WTC11 (cell line): ENCODE results near the gene CHAT.

ENCODE experiments used
- FOXJ3 ChIP-seq: sonication (generic); formaldehyde crosslinking; IDR thresholded peaks from 2 replicates; pipeline ENCODE4 v1.9.0; 2021; ENCODE audit warnings: missing genetic modification reagents, mild to moderate bottlenecking, borderline replicate concordance
- PRRX2 ChIP-seq: fragments of 250-450 bp; sonication (Bioruptor Pico); IDR thresholded peaks from 2 replicates; pipeline ENCODE4 v1.8.0; 2021; ENCODE audit warnings: mild to moderate bottlenecking
- USF1 ChIP-seq: sonication (generic); formaldehyde crosslinking; IDR thresholded peaks from 2 replicates; pipeline ENCODE4 v1.8.0; 2022; ENCODE audit warnings: mild to moderate bottlenecking, missing genetic modification reagents
- TF ChIP-seq, protein P1 (sequence below): fragments of 200-600 bp; IDR thresholded peaks from 2 replicates; pipeline ENCODE4 v1.8.0; 2022; ENCODE audit warnings: antibody characterized with exemption

DNA sequence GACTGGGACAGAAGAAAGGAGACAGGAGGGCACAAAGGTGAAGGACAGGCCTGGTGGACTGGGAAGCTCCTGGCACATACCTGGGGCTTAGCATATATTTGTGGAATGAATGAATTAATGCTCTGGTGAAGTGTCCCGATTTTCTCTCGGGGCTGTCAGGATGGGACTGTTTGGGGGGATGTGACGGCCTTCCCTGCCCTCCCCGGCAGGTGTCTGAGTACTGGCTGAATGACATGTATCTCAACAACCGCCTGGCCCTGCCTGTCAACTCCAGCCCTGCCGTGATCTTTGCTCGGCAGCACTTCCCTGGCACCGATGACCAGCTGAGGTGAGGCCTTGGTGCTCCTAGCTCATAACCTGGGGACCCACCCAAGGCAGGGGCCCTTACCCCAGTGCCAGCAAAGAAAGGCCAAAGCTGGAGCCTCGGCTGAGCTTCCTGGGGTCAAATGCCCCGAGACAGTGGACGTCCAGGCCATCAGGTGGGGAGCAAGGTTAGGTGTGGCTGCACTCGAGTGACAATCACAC, 6.5 kb downstream of the CHAT start:
- TF ChIP-seq USF1 (CRISPR knock-in tag) (no peak), FOXJ3 (CRISPR knock-in tag) (no peak), PRRX2 (CRISPR knock-in tag) (no peak)
- TF ChIP-seq, protein P1, sequence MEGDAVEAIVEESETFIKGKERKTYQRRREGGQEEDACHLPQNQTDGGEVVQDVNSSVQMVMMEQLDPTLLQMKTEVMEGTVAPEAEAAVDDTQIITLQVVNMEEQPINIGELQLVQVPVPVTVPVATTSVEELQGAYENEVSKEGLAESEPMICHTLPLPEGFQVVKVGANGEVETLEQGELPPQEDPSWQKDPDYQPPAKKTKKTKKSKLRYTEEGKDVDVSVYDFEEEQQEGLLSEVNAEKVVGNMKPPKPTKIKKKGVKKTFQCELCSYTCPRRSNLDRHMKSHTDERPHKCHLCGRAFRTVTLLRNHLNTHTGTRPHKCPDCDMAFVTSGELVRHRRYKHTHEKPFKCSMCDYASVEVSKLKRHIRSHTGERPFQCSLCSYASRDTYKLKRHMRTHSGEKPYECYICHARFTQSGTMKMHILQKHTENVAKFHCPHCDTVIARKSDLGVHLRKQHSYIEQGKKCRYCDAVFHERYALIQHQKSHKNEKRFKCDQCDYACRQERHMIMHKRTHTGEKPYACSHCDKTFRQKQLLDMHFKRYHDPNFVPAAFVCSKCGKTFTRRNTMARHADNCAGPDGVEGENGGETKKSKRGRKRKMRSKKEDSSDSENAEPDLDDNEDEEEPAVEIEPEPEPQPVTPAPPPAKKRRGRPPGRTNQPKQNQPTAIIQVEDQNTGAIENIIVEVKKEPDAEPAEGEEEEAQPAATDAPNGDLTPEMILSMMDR = no peak
